HG03460 (cell line): ENCODE results near the gene CYP2D6.
"Not testable (repeated sequence)": the region's sequence is repeated elsewhere in the genome, so short reads cannot be mapped to it uniquely, and the experiment has no call there.

Source experiments
- ATAC-seq: cut with Tn5 transposase; IDR thresholded peaks from one replicate; pipeline ENCODE4 v1.9.1; 2021; ENCODE audit not compliant: unreplicated experiment

CYP2D6 gene

DNA sequence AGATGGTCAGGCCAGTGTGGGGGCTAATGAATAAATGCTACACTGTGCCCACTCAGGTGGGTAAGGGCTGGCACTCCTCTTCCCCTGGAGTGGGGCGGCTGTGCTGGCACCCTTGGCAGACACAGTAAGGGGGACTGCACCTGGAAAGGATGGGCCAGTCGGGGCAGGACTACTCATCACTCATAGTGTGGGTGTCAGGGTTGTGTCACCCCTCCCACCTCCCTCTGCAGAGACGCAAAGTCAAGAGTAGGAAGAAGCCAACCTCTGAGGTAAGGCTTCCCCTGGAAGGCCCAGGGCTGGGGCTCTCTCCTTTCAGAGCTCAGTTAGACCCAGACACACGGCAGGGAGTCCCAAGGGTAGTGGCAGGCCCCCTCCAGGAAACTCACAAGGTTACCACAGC, 5.1 kb upstream of the CYP2D6 start:
- ATAC-seq: not testable (repeated sequence)

DNA sequence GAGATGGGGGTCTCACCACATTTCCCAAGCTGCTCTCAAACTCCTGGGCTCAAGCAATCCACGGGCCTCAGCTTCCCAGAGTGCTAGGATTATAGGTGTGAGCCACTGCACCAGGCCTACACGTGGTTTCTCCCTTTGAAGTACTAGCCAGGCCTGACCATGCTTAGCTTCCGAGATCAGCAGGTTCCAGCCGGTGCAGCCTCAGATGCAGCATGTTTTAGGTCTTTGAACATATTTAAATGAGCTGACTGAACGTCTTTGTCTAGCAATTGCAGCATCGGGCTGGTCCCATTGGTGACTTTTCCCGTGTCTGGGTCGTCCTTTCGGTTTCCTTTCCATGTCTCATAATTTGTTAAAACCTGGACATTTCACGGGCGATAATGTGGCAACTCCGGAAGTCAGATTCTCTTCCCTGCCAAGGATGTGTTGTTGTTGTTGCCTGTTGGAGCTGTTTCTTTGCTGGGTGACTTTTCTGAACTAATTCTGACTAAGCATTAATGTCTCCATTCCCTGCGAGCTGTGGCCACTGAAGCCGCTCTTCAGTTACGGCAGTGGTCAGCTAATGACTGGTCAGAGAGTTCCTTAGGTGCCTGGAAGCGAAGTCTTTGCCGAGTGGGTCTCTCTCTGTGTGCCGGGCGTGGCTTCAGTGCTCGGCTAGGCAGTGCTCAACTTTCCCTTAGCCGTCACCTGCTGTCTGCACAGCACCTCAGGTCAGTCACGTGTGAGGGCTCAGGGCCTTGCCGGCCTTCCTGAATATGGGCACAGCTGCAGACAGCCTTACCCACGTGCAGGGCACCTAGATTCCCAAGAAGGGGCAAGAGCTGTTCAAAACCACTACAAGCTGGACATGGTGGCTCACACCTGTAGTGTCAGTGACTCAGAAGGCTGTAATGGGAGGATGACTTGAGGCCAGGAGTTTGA, 3.8 kb upstream of the CYP2D6 start:
- no peak for ATAC-seq

GRCh38 chr22:42132457-42132856, 1.8 kb upstream of the CYP2D6 start:
- ATAC-seq: no peak

DNA sequence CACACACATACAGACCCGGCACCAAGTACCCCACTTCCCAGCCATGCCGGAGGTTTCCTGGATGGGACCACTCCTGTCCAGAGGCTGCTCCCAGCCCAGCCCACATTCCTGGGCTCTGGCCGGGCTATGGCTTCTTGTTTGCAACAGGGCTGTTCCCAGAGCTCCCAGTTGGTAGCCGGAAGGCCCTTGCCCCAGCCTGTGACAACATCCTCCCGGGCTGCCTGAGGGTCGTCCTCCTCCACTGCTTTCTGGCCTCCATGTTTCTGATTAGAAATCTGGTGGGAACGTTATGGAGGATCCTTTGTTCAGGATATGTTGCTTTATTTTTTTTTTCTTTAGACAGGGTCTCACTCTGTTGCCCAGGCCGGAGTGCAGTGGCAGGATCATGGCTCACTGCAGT, 952 bp upstream of the CYP2D6 start:
- ATAC-seq: no peak

DNA sequence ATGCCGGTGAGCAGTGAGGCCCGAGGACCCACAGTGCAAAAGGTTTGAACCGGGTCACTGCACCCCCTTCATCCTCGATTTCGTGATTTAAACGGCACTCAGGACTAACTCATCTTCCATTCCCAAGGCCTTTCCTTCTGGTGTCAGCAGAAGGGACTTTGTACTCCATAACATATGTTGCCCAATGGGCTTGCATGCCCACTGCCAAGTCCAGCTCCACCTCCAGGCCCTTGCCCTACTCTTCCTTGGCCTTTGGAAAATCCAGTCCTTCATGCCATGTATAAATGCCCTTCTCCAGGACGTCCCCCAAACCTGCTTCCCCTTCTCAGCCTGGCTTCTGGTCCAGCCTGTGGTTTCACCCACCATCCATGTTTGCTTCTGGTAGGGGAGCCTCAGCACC, 428 bp downstream of the CYP2D6 start:
- ATAC-seq: not testable (repeated sequence)

DNA sequence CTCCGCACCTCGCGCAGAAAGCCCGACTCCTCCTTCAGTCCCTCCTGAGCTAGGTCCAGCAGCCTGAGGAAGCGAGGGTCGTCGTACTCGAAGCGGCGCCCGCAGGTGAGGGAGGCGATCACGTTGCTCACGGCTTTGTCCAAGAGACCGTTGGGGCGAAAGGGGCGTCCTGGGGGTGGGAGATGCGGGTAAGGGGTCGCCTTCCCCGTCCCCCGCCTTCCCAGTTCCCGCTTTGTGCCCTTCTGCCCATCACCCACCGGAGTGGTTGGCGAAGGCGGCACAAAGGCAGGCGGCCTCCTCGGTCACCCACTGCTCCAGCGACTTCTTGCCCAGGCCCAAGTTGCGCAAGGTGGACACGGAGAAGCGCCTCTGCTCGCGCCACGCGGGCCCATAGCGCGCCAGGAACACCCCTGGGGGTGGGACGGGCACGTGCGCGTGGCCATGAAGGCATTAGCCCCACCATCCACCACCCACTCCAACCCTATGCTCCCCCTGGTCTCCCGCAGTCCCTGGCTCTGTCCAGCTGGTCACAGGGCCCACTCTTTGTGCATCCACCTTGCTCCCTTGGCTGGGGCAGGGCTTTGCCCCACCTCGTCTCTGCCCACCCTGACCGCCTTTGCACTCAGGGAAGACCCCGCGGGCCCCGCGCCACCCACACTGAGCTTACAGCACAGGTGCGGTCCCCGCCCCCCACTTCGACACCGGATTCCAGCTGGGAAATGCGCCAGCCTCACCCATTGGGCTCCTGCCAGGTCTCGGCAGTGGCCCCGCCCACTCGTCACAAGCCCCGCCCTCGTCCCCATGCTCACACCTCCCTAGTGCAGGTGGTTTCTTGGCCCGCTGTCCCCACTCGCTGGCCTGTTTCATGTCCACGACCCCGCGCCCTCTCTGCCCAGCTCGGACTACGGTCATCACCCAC, 1.6 kb downstream of the CYP2D6 start:
- ATAC-seq: not testable (repeated sequence)

DNA sequence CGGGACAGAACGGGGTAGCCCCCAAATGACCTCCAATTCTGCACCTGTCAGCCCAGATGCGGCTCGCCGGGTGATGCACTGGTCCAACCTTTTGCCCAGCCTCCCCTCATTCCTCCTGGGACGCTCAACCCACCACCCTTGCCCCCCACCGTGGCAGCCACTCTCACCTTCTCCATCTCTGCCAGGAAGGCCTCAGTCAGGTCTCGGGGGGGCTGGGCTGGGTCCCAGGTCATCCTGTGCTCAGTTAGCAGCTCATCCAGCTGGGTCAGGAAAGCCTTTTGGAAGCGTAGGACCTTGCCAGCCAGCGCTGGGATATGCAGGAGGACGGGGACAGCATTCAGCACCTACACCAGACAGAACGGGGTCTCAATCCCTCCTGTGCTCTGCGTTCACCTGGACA, 2.6 kb downstream of the CYP2D6 start:
- not testable (repeated sequence) for ATAC-seq

DNA sequence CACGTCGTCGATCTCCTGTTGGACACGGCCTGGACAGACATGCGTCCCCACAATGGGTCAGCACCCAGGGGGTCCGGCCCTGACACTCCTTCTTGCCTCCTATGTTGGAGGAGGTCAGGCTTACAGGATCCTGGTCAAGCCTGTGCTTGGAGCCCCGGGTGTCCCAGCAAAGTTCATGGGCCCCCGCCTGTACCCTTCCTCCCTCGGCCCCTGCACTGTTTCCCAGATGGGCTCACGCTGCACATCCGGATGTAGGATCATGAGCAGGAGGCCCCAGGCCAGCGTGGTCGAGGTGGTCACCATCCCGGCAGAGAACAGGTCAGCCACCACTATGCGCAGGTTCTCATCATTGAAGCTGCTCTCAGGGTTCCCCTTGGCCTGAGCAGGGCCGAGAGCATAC, 3.0 kb downstream of the CYP2D6 start:
- no peak for ATAC-seq

- ATAC-seq: not testable (repeated sequence)
These were observed 7.1 kb downstream of the CYP2D6 start for GRCh38 chr22:42123529-42123928.

GRCh38 chr22:42120231-42121021, 10.2 kb downstream of the CYP2D6 start:
- not testable (repeated sequence) for ATAC-seq

DNA sequence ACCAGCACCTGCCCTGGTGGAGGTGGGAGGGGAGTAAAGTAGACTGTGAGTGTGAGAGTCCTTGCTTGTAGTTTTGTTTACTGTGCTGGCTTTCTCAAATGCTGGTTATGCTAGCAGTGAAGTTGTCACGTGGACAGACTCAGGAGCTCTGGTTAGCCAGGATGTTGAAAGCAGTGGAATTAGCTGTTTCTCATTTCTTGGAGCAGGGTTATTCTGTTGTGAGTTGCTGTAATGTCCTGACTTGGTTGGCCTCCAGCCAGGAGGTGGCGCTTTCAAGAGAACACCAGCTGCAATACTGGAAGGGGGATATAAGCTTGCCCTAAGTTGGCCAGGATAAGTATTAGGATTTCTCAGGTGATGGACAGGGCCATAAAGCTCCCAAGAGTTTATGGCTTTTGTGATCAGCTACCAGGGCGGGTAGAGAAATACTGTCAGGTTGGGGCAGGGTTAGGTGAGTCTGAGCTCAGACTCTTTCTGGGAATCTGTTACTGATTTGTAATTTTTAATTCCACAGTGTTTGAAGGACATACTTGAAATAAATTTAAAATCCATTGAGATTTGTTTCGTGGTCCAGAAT, 13.7 kb downstream of the CYP2D6 start:
- no peak for ATAC-seq

- ATAC-seq: not testable (repeated sequence)
These were observed 15.2 kb downstream of the CYP2D6 start for GRCh38 chr22:42115420-42115830.

DNA sequence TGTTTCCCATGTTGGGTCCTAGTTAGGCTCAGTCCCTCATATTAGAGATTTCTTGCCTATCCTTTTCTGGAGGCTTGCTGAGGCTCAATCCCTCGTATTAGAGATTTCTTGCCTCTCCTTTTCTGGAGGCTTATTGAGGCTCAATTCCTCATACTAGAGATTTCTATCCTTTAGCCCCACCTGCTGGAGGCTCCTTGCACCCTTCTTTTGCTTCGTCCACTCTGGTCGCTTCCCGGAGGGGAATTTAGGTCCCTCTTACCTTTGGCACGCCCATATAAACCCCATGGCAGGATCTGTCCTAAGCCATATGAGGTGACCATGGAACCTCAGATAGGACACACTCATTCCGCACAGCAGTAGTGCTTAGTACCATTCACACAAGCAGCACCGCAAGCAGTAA, 15.9 kb downstream of the CYP2D6 start:
- ATAC-seq: no peak

DNA sequence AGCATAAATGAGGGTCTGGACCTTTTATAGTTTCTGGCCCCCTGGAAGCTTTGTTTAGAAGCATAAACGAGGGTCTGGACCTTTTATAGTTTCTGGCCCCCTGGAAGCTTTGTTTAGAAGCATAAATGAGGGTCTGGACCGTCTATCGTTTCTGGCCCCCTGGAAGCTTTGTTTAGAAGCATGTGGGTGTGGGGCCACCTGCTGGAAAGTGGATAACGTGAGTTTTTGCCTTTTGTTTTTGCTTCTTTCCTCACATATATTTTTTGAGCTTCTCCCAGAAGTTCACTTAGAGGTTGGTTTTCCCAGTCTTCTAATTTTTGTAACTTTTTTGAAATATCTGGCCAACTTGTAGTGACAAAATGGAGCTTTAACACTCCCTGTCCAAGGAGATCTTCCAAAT, 17.8 kb downstream of the CYP2D6 start:
- not testable (repeated sequence) for ATAC-seq

- no peak for ATAC-seq
These were observed 18.8 kb downstream of the CYP2D6 start for GRCh38 chr22:42111798-42112197.

DNA sequence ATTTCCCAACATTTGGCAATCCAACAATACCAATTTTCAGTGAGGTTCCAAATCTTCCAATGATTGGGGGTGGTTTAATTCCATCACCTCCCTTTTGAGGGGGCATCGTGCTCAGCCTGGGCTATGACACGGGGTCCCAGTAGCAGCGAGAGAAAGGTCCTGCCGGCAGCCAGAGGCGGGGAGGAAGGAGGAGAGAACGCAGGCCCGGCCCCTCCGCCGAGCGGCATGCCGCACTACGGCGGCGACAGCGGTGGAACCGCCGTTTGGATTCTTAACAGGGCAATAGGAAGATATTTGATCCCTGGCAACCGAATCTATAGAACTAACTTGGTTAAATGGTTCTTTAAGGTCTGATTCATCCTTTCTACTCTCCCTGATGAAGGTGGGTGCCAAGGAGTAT, 21.8 kb downstream of the CYP2D6 start:
- ATAC-seq: no peak

GRCh38 chr22:42104332-42104860, 26.2 kb downstream of the CYP2D6 start:
- not testable (repeated sequence) for ATAC-seq

DNA sequence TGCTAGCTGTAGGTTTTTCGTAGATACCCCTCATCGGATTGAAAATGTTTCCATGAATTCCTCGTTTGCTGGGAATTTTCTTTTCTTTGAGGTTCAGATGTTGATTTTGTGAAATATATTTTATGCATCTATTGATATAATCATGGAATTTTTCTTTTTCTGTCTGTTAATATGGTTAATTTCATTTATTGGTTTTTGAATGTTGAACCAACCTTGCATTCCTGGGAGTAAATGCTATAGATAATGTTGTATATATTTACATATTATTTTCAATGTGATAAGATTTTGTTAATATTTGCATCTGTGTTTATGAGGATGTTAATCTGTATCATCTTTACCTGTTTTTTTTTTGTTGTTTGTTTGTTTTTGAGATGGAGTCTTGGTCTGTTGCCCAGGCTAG, 29.4 kb downstream of the CYP2D6 start:
- ATAC-seq: no peak

DNA sequence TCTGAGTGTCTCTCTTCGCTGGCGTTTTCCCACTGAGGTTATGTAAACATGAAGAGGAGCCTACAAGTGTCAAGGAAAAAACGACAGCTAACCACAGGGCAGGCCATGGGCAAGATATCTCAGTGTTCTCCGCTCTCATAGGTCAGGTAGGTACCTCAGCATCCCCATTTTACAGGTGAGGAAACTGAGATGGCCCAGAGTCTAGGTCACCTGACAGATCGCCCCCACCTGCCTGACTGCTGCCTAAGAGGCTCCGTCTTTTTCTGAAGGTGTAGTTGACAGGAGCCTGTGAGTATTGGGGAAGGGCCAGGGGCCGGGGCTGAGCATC, 39.2 kb downstream of the CYP2D6 start:
- no peak for ATAC-seq
